H1 (cell line): ENCODE results near the gene KIF5A. TPM values are rescaled to one million over a fixed set of nuclear protein-coding genes. Genes with fewer than 3 reads are reported as not detected.

Experiments used
- CTCF ChIA-PET: fragments of 300-600 bp; sonication (Branson Sonifier 250); formaldehyde crosslinking; loops from one replicate; lab custom pipeline; 2021; ENCODE audit not compliant: partially characterized antibody; lab: Charles Lee
- POLR2A ChIA-PET: fragments of 300-600 bp; sonication (Branson Sonifier 250); formaldehyde crosslinking; loops from one replicate; lab custom pipeline; 2021; ENCODE audit warnings: inconsistent platforms; ENCODE audit not compliant: partially characterized antibody; lab: Charles Lee
- DNase-seq, 2 experiments: peaks; one replicate each; pipeline versions ENCODE4 v3.0.0 to v3.0.0-alpha.2; 2010 to 2022; ENCODE audit warnings: low spot score in 2 of 2, low read depth in 1 of 2, mixed read lengths in 1 of 2
- FAIRE-seq: peaks from 2 replicates; lab custom pipeline; 2011; peaks lifted over from hg19 to GRCh38; lab: Jason Lieb, UNC
- H2AFZ ChIP-seq: 2 replicates; pipeline ENCODE4 v1.8.1; 2012; ENCODE audit warnings: low read length, inconsistent platforms
- H2AK5ac ChIP-seq: 2 replicates; pipeline ENCODE4 v1.6.1; 2013; ENCODE audit warnings: low read depth, low read length
- H2BK120ac ChIP-seq: replicated peaks from 2 replicates; pipeline ENCODE3; 2013; ENCODE audit warnings: low read depth, low read length, inconsistent platforms
- H2BK12ac ChIP-seq: 2 replicates; pipeline ENCODE4 v1.6.1; 2013; ENCODE audit warnings: low read depth, low read length
- H2BK15ac ChIP-seq: 2 replicates; pipeline ENCODE4 v1.6.1; 2013; ENCODE audit warnings: low read length
- H2BK20ac ChIP-seq: 2 replicates; pipeline ENCODE4 v1.6.1; 2013; ENCODE audit warnings: low read length
- H2BK5ac ChIP-seq: 2 replicates; pipeline ENCODE4 v1.6.1; 2013; ENCODE audit warnings: low read depth, low read length
- H3K14ac ChIP-seq: 2 replicates; pipeline ENCODE4 v1.6.1; 2013; ENCODE audit warnings: inconsistent platforms; ENCODE audit not compliant: insufficient read length
- H3K18ac ChIP-seq: 2 replicates; pipeline ENCODE4 v1.6.1; 2013; ENCODE audit warnings: low read length; ENCODE audit errors: extremely low read depth
- H3K23ac ChIP-seq: 2 replicates; pipeline ENCODE4 v1.6.1; 2013; ENCODE audit warnings: inconsistent platforms; ENCODE audit not compliant: insufficient read length
- H3K23me2 ChIP-seq: 2 replicates; pipeline ENCODE4 v1.6.1; 2013; ENCODE audit warnings: low read depth, low read length
- H3K27ac ChIP-seq: 2 replicates; pipeline ENCODE4 v1.6.1; 2011; ENCODE audit warnings: low read depth, low read length, inconsistent platforms
- H3K27me3 ChIP-seq, 4 experiments: replicated peaks in 1 of 4; 1 replicate in 1 of 4; 2 replicates in 3 of 4; pipeline versions ENCODE4 v1.6.1 to v1.8.1; 2011 to 2013; ENCODE audit warnings: low read length in 3 of 4, mild to moderate bottlenecking in 3 of 4, inconsistent platforms in 2 of 4, mixed read lengths in 2 of 4, moderate library complexity in 1 of 4; ENCODE audit not compliant: control insufficient read depth in 3 of 4, insufficient read depth in 3 of 4; ENCODE audit errors: extremely low read depth in 1 of 4
- H3K36me3 ChIP-seq, 4 experiments: 2 replicates each; pipeline versions ENCODE4 v1.6.1 to v1.8.1; 2011 to 2013; ENCODE audit warnings: mild to moderate bottlenecking in 4 of 4, low read length in 3 of 4, moderate library complexity in 2 of 4, control low read depth in 1 of 4, inconsistent platforms in 1 of 4; ENCODE audit not compliant: insufficient read depth in 4 of 4, control insufficient read depth in 2 of 4
- H3K4ac ChIP-seq: replicated peaks from 2 replicates; pipeline ENCODE3; 2013; ENCODE audit warnings: low read length, low read depth, mixed read lengths, inconsistent platforms; ENCODE audit not compliant: insufficient read length
- H3K4me1 ChIP-seq, 4 experiments: replicated peaks in 1 of 4; 1 replicate in 1 of 4; 2 replicates in 3 of 4; pipeline versions ENCODE4 v1.6.1 to v1.8.1; 2011 to 2013; ENCODE audit warnings: low read length in 3 of 4, inconsistent platforms in 2 of 4, mixed read lengths in 1 of 4; ENCODE audit not compliant: insufficient read depth in 4 of 4, control insufficient read depth in 3 of 4
- H3K4me2 ChIP-seq, 2 experiments: 2 replicates each; pipeline versions ENCODE4 v1.6.1 to v1.8.1; 2011 to 2013; ENCODE audit warnings: low read depth in 2 of 2, low read length in 2 of 2, control low read depth in 1 of 2, inconsistent platforms in 1 of 2, mild to moderate bottlenecking in 1 of 2; ENCODE audit not compliant: insufficient read depth in 1 of 2
- H3K4me3 ChIP-seq, 4 experiments: fragments of 200-600, 300-600 bp in 1 of 4; sonication (generic), shearing (Covaris generic), sonication (Bioruptor Twin) in 1 of 4; 2 replicates each; pipeline versions ENCODE4 v1.5.1 to v1.8.1; 2011 to 2016; ENCODE audit warnings: low read length in 4 of 4, low read depth in 3 of 4, control low read depth in 2 of 4, inconsistent platforms in 2 of 4, mild to moderate bottlenecking in 2 of 4, mixed read lengths in 1 of 4, moderate library complexity in 1 of 4; ENCODE audit not compliant: insufficient read depth in 2 of 4; ENCODE audit errors: extremely low read depth in 1 of 4
- H3K56ac ChIP-seq: replicated peaks from 2 replicates; pipeline ENCODE3; 2013; ENCODE audit warnings: low read depth, mild to moderate bottlenecking, mixed read lengths, low read length, inconsistent platforms; ENCODE audit not compliant: insufficient read length
- H3K79me1 ChIP-seq: 2 replicates; pipeline ENCODE4 v1.6.1; 2013; ENCODE audit warnings: low read depth, low read length, control low read depth
- H3K79me2 ChIP-seq, 2 experiments: 2 replicates each; pipeline versions ENCODE4 v1.6.1 to v1.8.1; 2012 to 2013; ENCODE audit warnings: low read length in 2 of 2, mild to moderate bottlenecking in 2 of 2, inconsistent platforms in 1 of 2; ENCODE audit not compliant: insufficient read depth in 2 of 2, control insufficient read depth in 1 of 2
- H3K9ac ChIP-seq, 4 experiments: replicated peaks in 1 of 4; 1 replicate in 1 of 4; 2 replicates in 3 of 4; pipeline versions ENCODE4 v1.6.1 to v1.8.1; 2011 to 2013; ENCODE audit warnings: low read depth in 3 of 4, low read length in 3 of 4, control low read depth in 2 of 4, mild to moderate bottlenecking in 2 of 4, moderate library complexity in 2 of 4, inconsistent platforms in 1 of 4; ENCODE audit errors: extremely low read depth in 1 of 4
- H3K9me3 ChIP-seq, 2 experiments: 2 replicates each; pipeline versions ENCODE4 v1.6.1 to v1.8.1; 2012 to 2013; ENCODE audit warnings: mild to moderate bottlenecking in 2 of 2, moderate library complexity in 2 of 2, control low read depth in 1 of 2, inconsistent platforms in 1 of 2, low read depth in 1 of 2, low read length in 1 of 2, mixed read lengths in 1 of 2; ENCODE audit not compliant: insufficient read depth in 2 of 2
- H4K20me1 ChIP-seq, 2 experiments: replicated peaks in 1 of 2; 2 replicates each; pipeline versions ENCODE3 to v1.8.1; 2011 to 2013; ENCODE audit warnings: inconsistent platforms in 2 of 2, low read length in 2 of 2, mild to moderate bottlenecking in 1 of 2; ENCODE audit not compliant: insufficient read depth in 2 of 2, control insufficient read depth in 1 of 2
- H4K5ac ChIP-seq: 2 replicates; pipeline ENCODE4 v1.6.1; 2013; ENCODE audit warnings: low read length, low read depth, mixed read lengths, inconsistent platforms; ENCODE audit not compliant: insufficient read length
- H4K8ac ChIP-seq: 2 replicates; pipeline ENCODE4 v1.8.0; 2013; ENCODE audit warnings: mild to moderate bottlenecking, moderate library complexity, low read length, inconsistent platforms; ENCODE audit not compliant: insufficient read depth; ENCODE audit errors: extremely low read depth
- H4K91ac ChIP-seq: replicated peaks from 2 replicates; pipeline ENCODE3; 2013; ENCODE audit warnings: low read length, mixed read lengths, inconsistent platforms; ENCODE audit not compliant: insufficient read length
- BCL11A ChIP-seq, 2 experiments: IDR thresholded peaks; one replicate each; pipeline ENCODE4 v1.6.1; 2011; ENCODE audit warnings: low read depth in 2 of 2, low read length in 2 of 2, mild to moderate bottlenecking in 2 of 2
- BRCA1 ChIP-seq: IDR thresholded peaks from 2 replicates; pipeline ENCODE4 v1.6.1; 2012; ENCODE audit warnings: low read depth, low read length, improper control_type of control experiment
- CEBPB ChIP-seq: IDR thresholded peaks from 2 replicates; pipeline ENCODE4 v1.6.1; 2012; ENCODE audit warnings: low read depth, low read length
- GABPA ChIP-seq: IDR thresholded peaks from 2 replicates; pipeline ENCODE4 v1.6.1; 2011; ENCODE audit warnings: mild to moderate bottlenecking, low read length, moderate library complexity, borderline replicate concordance; ENCODE audit not compliant: insufficient read depth
- KDM5A ChIP-seq: fragments of 200-600 bp; IDR thresholded peaks from 2 replicates; pipeline ENCODE4 v1.7.1; 2012; ENCODE audit warnings: mild to moderate bottlenecking, low read length, inconsistent platforms, mixed read lengths
- NRF1 ChIP-seq: IDR thresholded peaks from 2 replicates; pipeline ENCODE4 v1.6.1; 2011; ENCODE audit warnings: mild to moderate bottlenecking, low read depth, low read length, improper control_type of control experiment
- RAD21 ChIP-seq, 2 experiments: IDR thresholded peaks in 1 of 2; conservative IDR thresholded peaks in 1 of 2; 2 replicates each; pipeline ENCODE4 v1.6.1; 2011; ENCODE audit warnings: low read depth in 2 of 2, low read length in 2 of 2, improper control_type of control experiment in 1 of 2, inconsistent platforms in 1 of 2, mild to moderate bottlenecking in 1 of 2, moderate library complexity in 1 of 2
- RFX5 ChIP-seq: IDR thresholded peaks from 2 replicates; pipeline ENCODE4 v1.6.1; 2011; ENCODE audit warnings: low read depth, low read length, improper control_type of control experiment, borderline replicate concordance
- RXRA ChIP-seq: IDR thresholded peaks from 2 replicates; pipeline ENCODE4 v1.6.1; 2011; ENCODE audit warnings: low read depth, mild to moderate bottlenecking, low read length, moderate library complexity; ENCODE audit not compliant: insufficient read depth
- WGBS, 2 experiments: shearing (Covaris generic) in 1 of 2; methylation state at CpG; one replicate each; pipeline versions ENCODE4 v1.1.6 to v1.1.7; 2013 to 2015; ENCODE audit warnings: low lambda C conversion rate in 2 of 2, mixed read lengths in 2 of 2, inconsistent platforms in 1 of 2, low coverage in 1 of 2, missing lambda C conversion rate in 1 of 2; ENCODE audit not compliant: insufficient replicate concordance in 2 of 2, insufficient coverage in 1 of 2, insufficient read length in 1 of 2; ENCODE audit errors: extremely low coverage in 1 of 2, missing lambda C conversion rate in 1 of 2; 5-methylcytosine and 5-hydroxymethylcytosine counted together
- polyA plus RNA-seq, 7 experiments: library from polyadenylated mRNA; depleted of rRNA in 3 of 7; stranded (reverse) in 5 of 7; unstranded in 2 of 7; fragments of >200 nt in 5 of 7; fragments of 200-250 nt in 2 of 7; gene quantifications; 1 replicate in 5 of 7; 2 replicates in 1 of 7; 4 replicates in 1 of 7; pipeline versions ENCODE4 v1.2.1 to v1.2.3, GENCODE V29; 2011 to 2013; ENCODE audit warnings: missing spikeins in 2 of 7, mixed read lengths in 2 of 7
- total RNA-seq: library from RNA; stranded (reverse); fragmentation: NEBNext Ultra II Directional; extraction: Animal tissue kit (Norgen Biotek cat#: 25700); gene quantifications from 2 replicates; pipeline ENCODE4 v1.2.1, GENCODE V29; 2021
- TF ChIP-seq, protein P1 (sequence below): IDR thresholded peaks from 2 replicates; pipeline ENCODE4 v1.6.1; 2011; ENCODE audit warnings: low read depth, mild to moderate bottlenecking, low read length; ENCODE audit not compliant: insufficient read depth

The KIF5A gene
- total and polyA plus RNA-seq, 2 of the 8 experiments (the other 6 are each of a cell fraction or from before 2014, with no cell fraction given), result 10.7 to 21.9 TPM

DNA sequence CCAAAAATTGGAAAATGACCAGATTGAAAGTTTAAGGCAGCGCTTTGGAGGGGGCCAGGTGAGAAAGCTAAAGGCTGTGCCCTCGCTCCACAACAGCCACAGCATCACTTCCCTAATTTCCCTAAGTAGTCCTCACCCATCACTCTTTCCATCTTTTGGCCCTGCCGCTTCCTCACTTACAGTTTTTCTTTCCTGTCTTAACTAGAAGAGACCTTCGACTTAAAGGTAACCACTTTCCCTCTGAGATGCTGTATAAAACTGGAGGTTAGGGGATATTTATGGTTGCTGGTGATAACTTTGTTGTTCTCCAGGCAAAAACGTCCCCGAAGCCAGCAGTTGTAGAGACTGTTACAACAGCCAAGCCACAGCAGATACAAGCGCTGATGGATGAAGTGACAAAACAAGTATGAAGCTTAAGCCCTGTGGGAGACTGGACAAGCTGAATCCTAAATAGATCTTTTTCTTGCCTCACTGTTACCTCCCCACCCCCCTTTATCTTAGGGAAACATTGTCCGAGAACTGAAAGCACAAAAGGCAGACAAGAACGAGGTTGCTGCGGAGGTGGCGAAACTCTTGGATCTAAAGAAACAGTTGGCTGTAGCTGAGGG, 33.8 kb upstream of the KIF5A start:
- no peak overlapping the region for H3K23ac ChIP-seq
- FAIRE-seq (no peak), DNase-seq (no peak)
- H4K5ac ChIP-seq, result no peak overlapping the region
- POLR2A ChIA-PET, result interaction anchor here (0.8 to 6.0 kb wide), 9 partner anchors 9 to 65 kb away, joined by 3 to 41 read pairs (median 5); no protein-coding TSS in a partner anchor
- no peaks in the 10 kb centered on the region for H3K79me1 ChIP-seq
- no peak overlapping the region for H2BK20ac ChIP-seq
- 91% methylated on average over 11 of the region's 11 CpGs; no CpG with 5 or more reads in 1 of the 2 experiments for WGBS, 2 experiments
- no peak overlapping the region for H3K56ac ChIP-seq
- no peak overlapping the region for H3K18ac ChIP-seq
- H2BK15ac ChIP-seq, result no peak overlapping the region
- H3K4me2 ChIP-seq, result no peak overlapping the region
- no peak overlapping the region for H3K27ac ChIP-seq
- H3K4me3 ChIP-seq, result no peak overlapping the region
- peaks cover 0 to 20% of the 10 kb centered on the region in 2 experiments; a peak in 2 of 4 replicates for H3K79me2 ChIP-seq
- no peak overlapping the region for H3K14ac ChIP-seq
- peaks cover 52 to 78% (median 63%) of the 10 kb centered on the region in 4 experiments for H3K36me3 ChIP-seq
- no peak overlapping the region for H2BK120ac ChIP-seq
- H3K9ac ChIP-seq, result no peak overlapping the region
- peaks cover 12% of the 10 kb centered on the region for H3K23me2 ChIP-seq
- no peak overlapping the region for H2BK12ac ChIP-seq
- H4K91ac ChIP-seq, result no peak overlapping the region
- H3K4ac ChIP-seq, result no peak overlapping the region
- H2AK5ac ChIP-seq, result no peak overlapping the region
- H2AFZ ChIP-seq, result no peak overlapping the region
- peaks cover 7 to 18% of the 10 kb centered on the region in 2 experiments for H4K20me1 ChIP-seq
- no peak overlapping the region for H2BK5ac ChIP-seq
- H4K8ac ChIP-seq, result no peak overlapping the region
- H3K4me1 ChIP-seq, result peaks cover 0 to 6% (median 4%) of the 10 kb centered on the region in 4 experiments; a peak in 3 of 7 replicates
- no peaks in the 10 kb centered on the region for H3K9me3 ChIP-seq
- H3K27me3 ChIP-seq, result no peaks in the 10 kb centered on the region
- CTCF ChIA-PET, result interaction anchor here (1.0 to 1.1 kb wide), 2 partner anchors 12 to 18 kb away, joined by 3 read pairs; no protein-coding TSS in a partner anchor
- TF ChIP-seq BRCA1 (no peak), KDM5A (no peak), GABPA (no peak), BCL11A (IDR thresholded peaks at IDR 0.05; ENCODE audit: low read depth in 2 of 2, low read length in 2 of 2) (no peak), RXRA (no peak), RFX5 (no peak), CEBPB (no peak), NRF1 (no peak), RAD21 (IDR thresholded peaks at IDR 0.05 in 1 of 2, conservative IDR thresholded peaks at IDR 0.05 in 1 of 2; ENCODE audit: low read depth in 2 of 2, low read length in 2 of 2) (no peak)
- TF ChIP-seq, protein P1, sequence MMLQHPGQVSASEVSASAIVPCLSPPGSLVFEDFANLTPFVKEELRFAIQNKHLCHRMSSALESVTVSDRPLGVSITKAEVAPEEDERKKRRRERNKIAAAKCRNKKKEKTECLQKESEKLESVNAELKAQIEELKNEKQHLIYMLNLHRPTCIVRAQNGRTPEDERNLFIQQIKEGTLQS, result no peak
